AG09319 (cell line): Measurements from ENCODE around the gene POU2F3.

Experiments
- DNase-seq: peaks from one replicate; pipeline ENCODE4 v3.0.0-alpha.2; 2010; ENCODE audit warnings: low read depth; ENCODE audit errors: extremely low read depth
- TF ChIP-seq, protein P1 (sequence below): IDR thresholded peaks from 2 replicates; pipeline ENCODE4 v1.5.1; 2011; ENCODE audit warnings: low read depth, mild to moderate bottlenecking, inconsistent platforms, low read length, moderate library complexity

POU2F3 gene

DNA sequence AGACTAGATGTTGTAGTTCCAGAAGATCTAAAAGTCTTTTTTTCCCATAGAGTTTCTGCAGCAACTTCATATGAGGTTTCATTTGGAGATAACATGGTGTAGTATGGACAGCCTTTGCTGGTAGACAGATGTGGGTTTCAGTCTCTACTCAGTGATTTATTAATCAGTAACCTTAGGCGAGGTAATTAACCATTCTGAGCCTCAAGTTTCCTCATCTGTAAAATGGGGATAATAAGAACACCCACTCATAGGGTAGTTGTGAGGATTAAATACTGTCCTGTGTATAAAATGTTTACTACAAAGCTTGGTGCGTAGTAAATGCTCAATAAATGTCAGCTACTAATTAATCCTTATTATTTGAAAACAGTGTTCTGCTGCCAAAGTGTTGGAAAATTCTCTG is 16.8 kb downstream of the POU2F3 start:
- no peak for DNase-seq
- TF ChIP-seq, protein P1, sequence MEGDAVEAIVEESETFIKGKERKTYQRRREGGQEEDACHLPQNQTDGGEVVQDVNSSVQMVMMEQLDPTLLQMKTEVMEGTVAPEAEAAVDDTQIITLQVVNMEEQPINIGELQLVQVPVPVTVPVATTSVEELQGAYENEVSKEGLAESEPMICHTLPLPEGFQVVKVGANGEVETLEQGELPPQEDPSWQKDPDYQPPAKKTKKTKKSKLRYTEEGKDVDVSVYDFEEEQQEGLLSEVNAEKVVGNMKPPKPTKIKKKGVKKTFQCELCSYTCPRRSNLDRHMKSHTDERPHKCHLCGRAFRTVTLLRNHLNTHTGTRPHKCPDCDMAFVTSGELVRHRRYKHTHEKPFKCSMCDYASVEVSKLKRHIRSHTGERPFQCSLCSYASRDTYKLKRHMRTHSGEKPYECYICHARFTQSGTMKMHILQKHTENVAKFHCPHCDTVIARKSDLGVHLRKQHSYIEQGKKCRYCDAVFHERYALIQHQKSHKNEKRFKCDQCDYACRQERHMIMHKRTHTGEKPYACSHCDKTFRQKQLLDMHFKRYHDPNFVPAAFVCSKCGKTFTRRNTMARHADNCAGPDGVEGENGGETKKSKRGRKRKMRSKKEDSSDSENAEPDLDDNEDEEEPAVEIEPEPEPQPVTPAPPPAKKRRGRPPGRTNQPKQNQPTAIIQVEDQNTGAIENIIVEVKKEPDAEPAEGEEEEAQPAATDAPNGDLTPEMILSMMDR = no peak

DNA sequence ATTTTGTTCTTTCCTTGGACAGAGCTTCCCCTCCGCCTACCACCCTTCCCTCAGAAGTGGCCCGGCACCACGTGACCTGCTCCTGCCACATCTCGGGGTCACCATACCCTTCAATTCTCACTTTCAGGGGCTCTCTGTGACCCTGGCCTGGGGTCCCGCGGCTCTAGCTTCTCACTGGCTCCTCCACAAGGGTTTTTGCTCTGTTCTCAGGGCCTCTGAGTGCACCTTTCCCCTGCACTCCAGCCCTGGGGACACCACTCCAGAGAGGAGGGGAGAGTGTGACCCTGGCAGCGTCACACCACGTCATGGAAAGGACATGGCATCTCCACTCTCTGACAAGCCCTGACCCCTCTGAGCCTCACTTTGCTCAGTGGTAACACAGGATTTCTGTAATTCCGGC is 17.4 kb downstream of the POU2F3 start:
- DNase-seq = no peak
- TF ChIP-seq, protein P1 = no peak

DNA sequence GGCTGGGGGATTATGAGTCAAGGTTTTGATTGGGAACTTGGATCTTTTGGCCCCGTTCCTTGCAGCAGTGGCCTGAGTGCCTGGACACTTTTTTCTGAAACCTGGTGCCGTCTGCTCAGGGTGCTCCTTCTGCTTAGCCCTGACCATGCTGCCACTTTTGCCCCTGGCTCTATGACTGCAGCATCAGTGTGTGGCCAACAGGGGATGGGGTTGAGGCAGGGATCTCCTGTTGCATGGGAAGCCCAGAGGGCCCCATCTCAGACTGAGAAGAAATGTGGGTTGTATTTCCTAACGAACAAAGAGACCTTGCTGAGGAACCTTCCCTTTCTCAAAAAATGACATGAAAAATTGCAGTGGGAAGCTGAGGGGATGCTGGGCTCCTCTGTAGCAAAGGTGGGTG is 18.7 kb downstream of the POU2F3 start:
- no peak for DNase-seq

DNA sequence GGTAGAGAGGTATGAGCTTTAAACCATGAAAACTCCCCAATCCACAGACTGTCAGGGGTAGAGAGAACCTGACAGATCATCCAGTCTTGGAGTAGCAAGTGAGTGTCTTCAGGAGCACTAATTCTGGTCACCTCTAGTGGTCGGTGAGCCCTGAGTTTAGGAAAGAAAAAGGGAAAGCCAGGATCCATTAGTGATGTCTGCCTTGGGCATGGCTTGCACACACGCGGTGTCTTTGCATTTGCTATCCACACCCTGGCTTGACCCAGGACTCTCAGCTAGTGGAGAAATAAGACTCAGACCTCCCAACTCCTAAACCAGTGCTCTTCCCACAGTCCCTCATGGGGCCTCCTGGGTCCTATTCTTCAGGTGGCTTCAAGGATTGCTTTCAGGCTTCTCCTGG is 19.3 kb downstream of the POU2F3 start:
- TF ChIP-seq, protein P1 = no peak
- DNase-seq = no peak

More for the DNA sequence above, 18.7 kb downstream of the POU2F3 start:
- TF ChIP-seq, protein P1 = peak; percentile 2; the same call in 1 of the 2 replicates

DNA sequence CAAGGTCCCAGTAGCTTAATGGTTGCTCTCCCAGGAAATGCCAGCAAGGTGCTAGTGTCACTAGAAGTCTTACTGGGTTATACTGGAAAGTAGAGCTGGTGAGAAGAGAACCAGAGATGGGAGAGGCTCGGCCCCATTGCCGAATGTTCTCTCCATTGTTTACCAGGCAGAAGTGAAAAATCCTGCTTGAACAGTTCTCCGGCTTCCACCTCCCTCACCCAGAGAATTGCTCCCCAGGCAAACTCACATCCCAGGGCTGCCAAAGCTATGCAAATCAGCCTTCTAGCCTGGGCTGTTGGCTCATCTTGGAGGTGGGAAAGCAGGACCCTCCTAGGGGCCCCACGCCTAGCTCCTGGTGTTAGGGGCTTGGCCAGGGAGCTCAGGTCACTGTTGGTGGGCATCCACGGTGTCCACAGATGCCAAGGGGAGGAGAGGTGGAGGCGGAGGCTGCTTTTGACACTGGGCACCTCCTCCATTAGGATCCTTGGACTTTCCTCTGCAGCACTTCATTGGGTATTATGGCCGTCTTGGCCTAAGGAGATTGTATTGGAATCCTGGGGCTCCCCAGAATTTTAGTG is 20.1 kb downstream of the POU2F3 start:
- TF ChIP-seq, protein P1 = no peak
- DNase-seq = no peak

DNA sequence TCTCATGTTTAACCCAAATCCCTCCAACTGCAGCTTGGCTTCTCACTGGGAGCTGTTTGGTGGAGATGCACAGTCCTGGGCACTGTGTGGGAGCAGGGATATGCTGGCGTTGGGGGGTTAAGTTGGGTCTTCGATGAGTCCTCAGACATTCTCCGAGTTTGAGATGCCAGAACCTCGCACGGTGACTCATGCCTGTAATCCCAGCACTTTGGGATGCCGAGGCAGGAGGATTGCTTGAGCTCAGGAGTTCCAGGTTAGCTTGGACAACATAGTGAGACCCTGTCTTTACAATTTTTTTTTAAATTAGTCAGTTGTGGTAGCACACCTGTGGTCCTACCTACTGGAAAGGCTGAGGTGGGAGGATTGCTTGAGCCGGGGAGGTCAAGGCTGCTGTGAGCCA is 20.7 kb downstream of the POU2F3 start:
- TF ChIP-seq, protein P1 = no peak
- no peak for DNase-seq

DNA sequence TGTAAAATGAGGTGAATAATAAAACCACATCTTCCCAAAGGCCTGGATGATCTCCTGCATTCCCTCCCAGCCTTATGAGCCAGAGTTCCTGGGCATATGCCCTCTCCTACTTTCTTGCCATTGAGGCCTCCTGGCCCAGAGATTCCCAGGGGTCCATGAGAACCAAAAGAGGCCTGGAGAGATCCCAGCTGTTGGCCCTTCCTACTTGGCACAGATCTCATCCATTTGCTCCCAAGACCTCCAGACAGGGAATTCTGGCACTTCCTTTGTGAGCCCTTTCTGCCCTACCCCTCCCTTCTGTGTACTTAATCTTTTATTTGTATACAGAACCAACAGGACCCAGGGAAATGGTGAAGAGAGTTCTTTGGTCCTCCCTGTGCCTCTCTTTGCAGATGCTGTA is 21.4 kb downstream of the POU2F3 start:
- TF ChIP-seq, protein P1 = no peak
- no peak for DNase-seq
